ENCODE data around the gene OPA3. TPM values are rescaled to one million over a fixed set of nuclear protein-coding genes. Genes with fewer than 3 reads are reported as not detected.

The OPA3 gene
- total RNA-seq, 1 experiment from 2014 or later: 11.1 TPM

- Histone ChIP-seq H2AFZ (ENCODE audit: low read depth, low read length, poor library complexity, severe bottlenecking) (no peak overlapping the region), H3K9me3 (ENCODE audit: control insufficient read depth in 1 of 2, insufficient read depth in 1 of 2, low read depth in 1 of 2, low read length in 2 of 2) (no peaks in the 10 kb centered on the region), H4K20me1 (ENCODE audit: insufficient read depth) (no peaks in the 10 kb centered on the region), H3K27me3 (ENCODE audit: insufficient read depth, low read length) (no peaks in the 10 kb centered on the region), H3K9ac (ENCODE audit: low read length) (no peak overlapping the region), H3K27ac (ENCODE audit: low read depth, low read length) (no peak overlapping the region), H3K79me2 (ENCODE audit: insufficient read depth, low read length) (peaks cover 36% of the 10 kb centered on the region), H3K4me2 (ENCODE audit: low read length) (no peak overlapping the region), H3K9me2 (ENCODE audit: insufficient read depth) (no peaks in the 10 kb centered on the region), H3K4me1 (ENCODE audit: control insufficient read depth in 1 of 2, insufficient read depth in 2 of 2, low read length in 2 of 2) (peaks cover 9 to 33% of the 10 kb centered on the region in 2 experiments), H3K4me3 (replicated peaks in 1 of 2; ENCODE audit: low read depth in 1 of 2, low read length in 2 of 2) (no peak overlapping the region), H3K36me3 (ENCODE audit: control insufficient read depth in 1 of 2, insufficient read depth in 2 of 2, low read length in 2 of 2) (no peaks in the 10 kb centered on the region)
- ChIA-PET CTCF (no interaction called here), RAD21 (ENCODE audit: low non-redundant PET in 1 of 2, low total read pairs in 2 of 2, uncharacterized antibody in 2 of 2, unreplicated experiment in 2 of 2) (interaction anchor here in 1 of 2 experiments (1.0 kb wide), 1 partner anchor 67 kb away, joined by 3 read pairs; no protein-coding TSS in a partner anchor), POLR2A (no interaction called here)
- no peak for TF ChIP-seq JUND (IDR thresholded peaks at IDR 0.05)
- no peak for TF ChIP-seq CBX3 (IDR thresholded peaks at IDR 0.05; ENCODE audit: low read depth)
- TF ChIP-seq SP1 (IDR thresholded peaks at IDR 0.05; ENCODE audit: low read depth): no peak
- TF ChIP-seq MAX (IDR thresholded peaks at IDR 0.05): no peak
- no peak for TF ChIP-seq SIN3A (IDR thresholded peaks at IDR 0.05; ENCODE audit: low read depth)
- TF ChIP-seq ZBTB33 (IDR thresholded peaks at IDR 0.05; ENCODE audit: extremely low read depth, insufficient replicate concordance, low read length): no peak
- no peak for TF ChIP-seq CTCF (IDR thresholded peaks at IDR 0.05 in 2 of 3, conservative IDR thresholded peaks at IDR 0.05 in 1 of 3; ENCODE audit: borderline replicate concordance in 1 of 3, insufficient read depth in 1 of 3, low read depth in 2 of 3, low read length in 2 of 3)
- no peak for TF ChIP-seq EZH2phosphoT487 (IDR thresholded peaks at IDR 0.05; ENCODE audit: borderline replicate concordance)
- TF ChIP-seq FOSL1 (IDR thresholded peaks at IDR 0.05; ENCODE audit: low read depth): no peak
- no peak for TF ChIP-seq REST (IDR thresholded peaks at IDR 0.05; ENCODE audit: low read depth)
- no peak for TF ChIP-seq SRF (IDR thresholded peaks at IDR 0.05; ENCODE audit: low read depth)
- no peak for TF ChIP-seq CEBPB (IDR thresholded peaks at IDR 0.05; ENCODE audit: low read depth)
- TF ChIP-seq POLR2A (IDR thresholded peaks at IDR 0.05; ENCODE audit: borderline replicate concordance, extremely low read depth, insufficient read depth, insufficient read length): no peak
- TF ChIP-seq ATF3 (IDR thresholded peaks at IDR 0.05): no peak
- ATAC-seq: no peak
- BruUV-seq (replicated peaks): no TSS peak
- intact Hi-C loops (cut with micrococcal nuclease): no loop called here
- no peak for DNase-seq (ENCODE audit: low read depth, low spot score)
Observed at GRCh38 chr19:45574526-45574925, 10.1 kb downstream of the OPA3 start.
